HEK293 (cell line): ENCODE data around the gene MMP24OS.
A peak's percentile ranks its signal among the peaks of the same experiment; 100 is the strongest.

Experiments
- CTCF ChIA-PET: fragments of 350-600 bp; formaldehyde crosslinking; extraction: SDS; loops from one replicate; lab custom pipeline; 2021; ENCODE audit warnings: antibody characterized with exemption; lab: Yijun Ruan, JAX
- POLR2A ChIA-PET: fragments of 300-600 bp; formaldehyde crosslinking; extraction: SDS; loops from one replicate; lab custom pipeline; 2020; ENCODE audit warnings: antibody characterized with exemption, inconsistent platforms; lab: Yijun Ruan, JAX
- H3K27ac ChIP-seq: fragments of 200-500 bp; sonication (Bioruptor generic); 2 replicates; pipeline ENCODE4 v1.5.1; 2014; ENCODE audit warnings: low read depth, low read length, control low read depth, inconsistent platforms; ENCODE audit errors: extremely low read depth
- H3K36me3 ChIP-seq, 2 experiments: fragments of 200-500 bp in 1 of 2; sonication (Bioruptor generic) in 1 of 2; 1 replicate in 1 of 2; 2 replicates in 1 of 2; pipeline ENCODE4 v1.5.1; 2014 to 2017; ENCODE audit warnings: inconsistent platforms in 2 of 2, low read length in 2 of 2; ENCODE audit not compliant: control insufficient read depth in 2 of 2, insufficient read depth in 1 of 2
- H3K4me1 ChIP-seq: fragments of 200-500 bp; sonication (Bioruptor generic); 2 replicates; pipeline ENCODE4 v1.5.1; 2014; ENCODE audit warnings: mild to moderate bottlenecking, low read length, inconsistent platforms; ENCODE audit not compliant: control insufficient read depth, insufficient read depth
- H3K4me3 ChIP-seq: 2 replicates; pipeline ENCODE4 v1.5.1; 2011; ENCODE audit warnings: low read depth, mild to moderate bottlenecking, control low read depth, low read length, moderate library complexity
- H3K9me3 ChIP-seq: fragments of 200-500 bp; sonication (Bioruptor generic); 2 replicates; pipeline ENCODE4 v1.5.1; 2014; ENCODE audit warnings: low read depth, low read length, inconsistent platforms; ENCODE audit not compliant: control insufficient read depth, insufficient read depth
- GFI1B ChIP-seq: fragments of 450-650 bp; formaldehyde crosslinking; IDR thresholded peaks from 2 replicates; pipeline ENCODE4 v1.5.1; 2016; ENCODE audit warnings: missing biosample characterization, missing genetic modification characterization
- GLIS2 ChIP-seq: fragments of 450-650 bp; formaldehyde crosslinking; IDR thresholded peaks from 2 replicates; pipeline ENCODE4 v1.5.1; 2016; ENCODE audit warnings: missing biosample characterization, missing genetic modification characterization
- IKZF3 ChIP-seq: fragments of 450-650 bp; IDR thresholded peaks from 2 replicates; pipeline ENCODE4 v1.5.0; 2018; ENCODE audit warnings: missing biosample characterization, mild to moderate bottlenecking, missing genetic modification characterization, moderate library complexity
- KLF10 ChIP-seq: fragments of 450-650 bp; IDR thresholded peaks from 2 replicates; pipeline ENCODE4 v1.5.1; 2018; ENCODE audit warnings: missing biosample characterization, mild to moderate bottlenecking, missing genetic modification characterization
- KLF7 ChIP-seq: fragments of 450-650 bp; formaldehyde crosslinking; IDR thresholded peaks from 2 replicates; pipeline ENCODE4 v1.5.1; 2016; ENCODE audit warnings: missing biosample characterization, missing genetic modification characterization, borderline replicate concordance
- OSR2 ChIP-seq: fragments of 450-650 bp; formaldehyde crosslinking; IDR thresholded peaks from 2 replicates; pipeline ENCODE4 v1.5.1; 2016; ENCODE audit warnings: missing biosample characterization, missing genetic modification characterization
- SCRT1 ChIP-seq: fragments of 450-650 bp; formaldehyde crosslinking; IDR thresholded peaks from 2 replicates; pipeline ENCODE4 v1.5.1; 2016; ENCODE audit warnings: missing biosample characterization, missing genetic modification characterization, borderline replicate concordance
- SP2 ChIP-seq: fragments of 450-650 bp; formaldehyde crosslinking; IDR thresholded peaks from 2 replicates; pipeline ENCODE4 v1.5.1; 2016; ENCODE audit warnings: missing biosample characterization, missing genetic modification characterization
- ZBTB17 ChIP-seq: fragments of 450-650 bp; formaldehyde crosslinking; IDR thresholded peaks from 2 replicates; pipeline ENCODE4 v1.5.1; 2016; ENCODE audit warnings: missing biosample characterization, missing genetic modification characterization
- ZBTB7A ChIP-seq: fragments of 450-650 bp; formaldehyde crosslinking; IDR thresholded peaks from 2 replicates; pipeline ENCODE4 v1.5.1; 2016; ENCODE audit warnings: low read depth, missing biosample characterization, missing genetic modification characterization
- ZFP41 ChIP-seq: fragments of 450-650 bp; formaldehyde crosslinking; IDR thresholded peaks from 2 replicates; pipeline ENCODE4 v1.5.1; 2016; ENCODE audit warnings: missing biosample characterization, missing genetic modification characterization, borderline replicate concordance
- ZIC2 ChIP-seq: fragments of 450-650 bp; formaldehyde crosslinking; IDR thresholded peaks from 2 replicates; pipeline ENCODE4 v1.5.1; 2016; ENCODE audit warnings: missing biosample characterization, missing genetic modification characterization
- ZNF10 ChIP-seq: fragments of 450-650 bp; formaldehyde crosslinking; IDR thresholded peaks from 2 replicates; pipeline ENCODE4 v1.5.1; 2017; ENCODE audit warnings: missing biosample characterization, missing genetic modification characterization
- ZNF132 ChIP-seq: fragments of 450-650 bp; formaldehyde crosslinking; IDR thresholded peaks from 2 replicates; pipeline ENCODE4 v1.5.1; 2017; ENCODE audit warnings: missing biosample characterization, missing genetic modification characterization, borderline replicate concordance
- ZNF202 ChIP-seq: fragments of 450-650 bp; formaldehyde crosslinking; IDR thresholded peaks from 2 replicates; pipeline ENCODE4 v1.5.1; 2016; ENCODE audit warnings: missing biosample characterization, missing genetic modification characterization, borderline replicate concordance
- ZNF23 ChIP-seq: fragments of 450-650 bp; formaldehyde crosslinking; IDR thresholded peaks from 2 replicates; pipeline ENCODE4 v1.5.1; 2016; ENCODE audit warnings: missing biosample characterization, missing genetic modification characterization, borderline replicate concordance
- ZNF274 ChIP-seq, 2 experiments: fragments of 200-500 bp in 1 of 2; fragments of 450-650 bp in 1 of 2; sonication (Bioruptor generic) in 1 of 2; formaldehyde crosslinking in 1 of 2; IDR thresholded peaks; 2 replicates each; pipeline versions ENCODE4 v1.5.1 to v1.6.1; 2014 to 2016; ENCODE audit warnings: borderline replicate concordance in 1 of 2, inconsistent platforms in 1 of 2, low read length in 1 of 2, missing biosample characterization in 1 of 2, missing genetic modification characterization in 1 of 2
- ZNF280C ChIP-seq: fragments of 450-650 bp; formaldehyde crosslinking; IDR thresholded peaks from 2 replicates; pipeline ENCODE4 v1.5.1; 2016; ENCODE audit warnings: missing biosample characterization, missing genetic modification characterization
- ZNF292 ChIP-seq: fragments of 450-650 bp; formaldehyde crosslinking; IDR thresholded peaks from 2 replicates; pipeline ENCODE4 v1.5.1; 2016; ENCODE audit warnings: low read depth, missing biosample characterization, missing genetic modification characterization, borderline replicate concordance
- ZNF366 ChIP-seq: fragments of 450-650 bp; formaldehyde crosslinking; conservative IDR thresholded peaks from 2 replicates; pipeline ENCODE4 v1.5.1; 2016; ENCODE audit warnings: missing biosample characterization, missing genetic modification characterization
- ZNF416 ChIP-seq: fragments of 450-650 bp; formaldehyde crosslinking; IDR thresholded peaks from 2 replicates; pipeline ENCODE4 v1.5.1; 2016; ENCODE audit warnings: missing biosample characterization, missing genetic modification characterization
- ZNF423 ChIP-seq: fragments of 450-650 bp; formaldehyde crosslinking; IDR thresholded peaks from 2 replicates; pipeline ENCODE4 v1.5.1; 2016; ENCODE audit warnings: missing biosample characterization, missing genetic modification characterization
- ZNF473 ChIP-seq: fragments of 450-650 bp; formaldehyde crosslinking; IDR thresholded peaks from 2 replicates; pipeline ENCODE4 v1.5.1; 2017; ENCODE audit warnings: missing biosample characterization, missing genetic modification characterization
- ZNF48 ChIP-seq: fragments of 450-650 bp; formaldehyde crosslinking; IDR thresholded peaks from 2 replicates; pipeline ENCODE4 v1.5.1; 2016; ENCODE audit warnings: missing biosample characterization, missing genetic modification characterization
- ZNF548 ChIP-seq: fragments of 450-650 bp; formaldehyde crosslinking; IDR thresholded peaks from 2 replicates; pipeline ENCODE4 v1.5.1; 2016; ENCODE audit warnings: missing biosample characterization, missing genetic modification characterization
- ZNF549 ChIP-seq: fragments of 450-650 bp; IDR thresholded peaks from 2 replicates; pipeline ENCODE4 v1.5.1; 2018; ENCODE audit warnings: missing biosample characterization, missing genetic modification characterization, mild to moderate bottlenecking, inconsistent platforms, moderate library complexity
- ZNF558 ChIP-seq: fragments of 450-650 bp; formaldehyde crosslinking; IDR thresholded peaks from 2 replicates; pipeline ENCODE4 v1.5.1; 2016; ENCODE audit warnings: missing biosample characterization, missing genetic modification characterization
- ZNF600 ChIP-seq: fragments of 450-650 bp; formaldehyde crosslinking; IDR thresholded peaks from 2 replicates; pipeline ENCODE4 v1.5.1; 2016; ENCODE audit warnings: missing biosample characterization, missing genetic modification characterization
- ZNF629 ChIP-seq: fragments of 450-650 bp; formaldehyde crosslinking; IDR thresholded peaks from 2 replicates; pipeline ENCODE4 v1.5.1; 2017; ENCODE audit warnings: missing biosample characterization, missing genetic modification characterization
- ZNF639 ChIP-seq: fragments of 450-650 bp; formaldehyde crosslinking; IDR thresholded peaks from 2 replicates; pipeline ENCODE4 v1.5.1; 2016; ENCODE audit warnings: missing biosample characterization, missing genetic modification characterization
- ZNF777 ChIP-seq: fragments of 450-650 bp; formaldehyde crosslinking; IDR thresholded peaks from 2 replicates; pipeline ENCODE4 v1.5.1; 2017; ENCODE audit warnings: missing biosample characterization, missing genetic modification characterization, borderline replicate concordance
- TF ChIP-seq, protein P1 (sequence below): fragments of 450-650 bp; formaldehyde crosslinking; IDR thresholded peaks from 2 replicates; pipeline ENCODE4 v1.5.1; 2017; ENCODE audit warnings: missing biosample characterization, missing genetic modification characterization

MMP24OS gene

DNA sequence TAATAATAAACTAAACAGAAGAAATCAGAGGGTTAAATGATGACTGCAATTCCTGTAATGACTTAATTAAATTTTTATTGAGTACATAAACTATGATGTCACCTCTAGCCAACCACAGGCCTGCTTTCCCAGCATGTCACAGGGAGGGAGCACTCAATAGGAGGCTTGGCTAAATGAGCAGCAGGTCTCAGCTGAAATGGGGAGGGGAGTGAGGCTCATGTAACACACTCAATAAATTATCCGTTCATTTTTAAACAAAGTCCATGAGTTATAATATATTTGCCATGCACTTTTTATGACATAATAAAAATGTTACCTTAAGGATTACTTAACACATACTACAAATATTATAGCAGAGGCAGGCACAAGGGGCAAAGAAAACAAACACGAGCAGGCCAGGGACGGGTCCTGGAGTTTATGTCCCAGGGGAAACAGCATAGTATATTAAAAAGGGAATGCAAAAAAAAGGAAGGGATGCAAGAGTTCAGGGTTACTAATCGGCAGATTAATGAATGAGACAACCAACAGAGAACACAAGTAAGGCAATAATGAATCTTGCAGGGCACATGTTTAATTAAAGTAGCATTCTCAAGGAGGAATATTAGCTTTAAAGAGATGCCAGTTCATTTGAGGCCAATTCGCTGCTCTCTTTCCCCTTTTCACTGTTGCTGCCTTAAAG is 41.4 kb upstream of the MMP24OS start (continued):
- peak; percentile 91 for TF ChIP-seq SCRT1 (tag by site-specific recombination)
- TF ChIP-seq ZNF558: peak; percentile 49; the same call in 1 of the 2 replicates
- peak; percentile 96 for TF ChIP-seq ZNF629

DNA sequence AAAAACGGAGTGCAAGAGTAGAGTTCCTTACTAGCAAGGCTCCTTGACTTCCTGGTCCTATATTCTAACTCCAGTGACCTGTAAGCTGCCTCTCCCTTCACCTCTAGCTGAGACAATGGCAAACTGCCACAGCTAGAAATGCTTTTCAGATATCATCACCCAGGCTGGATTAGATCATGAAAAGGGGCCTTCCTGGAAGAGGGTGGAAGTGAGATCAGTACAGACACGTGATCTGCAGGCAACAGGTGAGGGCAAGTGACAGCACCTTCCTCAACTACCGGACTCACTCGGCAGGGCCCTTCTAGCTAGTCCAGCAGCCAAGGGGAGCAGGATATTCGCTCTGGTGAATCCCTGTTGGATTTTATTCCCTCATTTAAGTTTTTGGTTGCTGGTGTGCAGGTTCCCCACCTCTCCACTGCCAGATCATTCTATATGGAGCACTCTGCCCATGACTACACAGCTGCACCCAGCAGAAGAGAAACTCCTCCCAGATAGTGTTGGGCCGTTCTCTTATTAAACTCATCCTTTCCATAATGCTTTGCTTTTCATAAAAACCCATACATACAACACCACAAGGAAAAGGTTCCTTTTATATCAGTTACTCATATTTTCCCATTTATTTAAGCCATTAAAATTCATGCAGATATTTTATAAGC is 40.7 kb upstream of the MMP24OS start:
- H3K4me1 ChIP-seq: peaks cover 34% of the 10 kb centered on the region
- POLR2A ChIA-PET: interaction anchor here (0.5 to 1.9 kb wide), 6 partner anchors 13 to 492 kb away, joined by 3 to 10 read pairs (median 4); partner anchors contain the start of gene EIF6
- peak overlapping the region; percentile 15 for H3K4me3 ChIP-seq
- TF ChIP-seq ZFP41: no peak
- no peak for TF ChIP-seq OSR2 (tag by site-specific recombination)
- peak; percentile 65; the same call in 1 of the 2 replicates for TF ChIP-seq ZNF639 (tag by site-specific recombination)
- TF ChIP-seq ZNF366: peak; percentile 84
- TF ChIP-seq ZNF202 (tag by site-specific recombination): no peak
- no peak for TF ChIP-seq KLF7 (tag by site-specific recombination)
- TF ChIP-seq ZNF777 (tag by site-specific recombination): no peak
- TF ChIP-seq ZNF48 (tag by site-specific recombination): no peak
- TF ChIP-seq ZNF10: peak; percentile 96
- no peak for TF ChIP-seq ZNF280C
- no peak for TF ChIP-seq ZNF548 (tag by site-specific recombination)
- peak; percentile 79 for TF ChIP-seq ZBTB17
- TF ChIP-seq ZBTB7A (tag by site-specific recombination): no peak
- peak; percentile 71 for TF ChIP-seq IKZF3 (tag by site-specific recombination)
- TF ChIP-seq ZNF292: no peak
- TF ChIP-seq ZNF473 (tag by site-specific recombination): no peak
- no peak for TF ChIP-seq ZNF23 (tag by site-specific recombination)
- no peak; the same call in 1 of the 2 replicates for TF ChIP-seq SP2 (tag by site-specific recombination)
- no peak for TF ChIP-seq ZNF423 (tag by site-specific recombination)
- TF ChIP-seq KLF10 (tag by site-specific recombination): peak; percentile 7; the same call in 1 of the 2 replicates
- peak; percentile 77 for TF ChIP-seq ZNF600 (tag by site-specific recombination)
- TF ChIP-seq, protein P1, sequence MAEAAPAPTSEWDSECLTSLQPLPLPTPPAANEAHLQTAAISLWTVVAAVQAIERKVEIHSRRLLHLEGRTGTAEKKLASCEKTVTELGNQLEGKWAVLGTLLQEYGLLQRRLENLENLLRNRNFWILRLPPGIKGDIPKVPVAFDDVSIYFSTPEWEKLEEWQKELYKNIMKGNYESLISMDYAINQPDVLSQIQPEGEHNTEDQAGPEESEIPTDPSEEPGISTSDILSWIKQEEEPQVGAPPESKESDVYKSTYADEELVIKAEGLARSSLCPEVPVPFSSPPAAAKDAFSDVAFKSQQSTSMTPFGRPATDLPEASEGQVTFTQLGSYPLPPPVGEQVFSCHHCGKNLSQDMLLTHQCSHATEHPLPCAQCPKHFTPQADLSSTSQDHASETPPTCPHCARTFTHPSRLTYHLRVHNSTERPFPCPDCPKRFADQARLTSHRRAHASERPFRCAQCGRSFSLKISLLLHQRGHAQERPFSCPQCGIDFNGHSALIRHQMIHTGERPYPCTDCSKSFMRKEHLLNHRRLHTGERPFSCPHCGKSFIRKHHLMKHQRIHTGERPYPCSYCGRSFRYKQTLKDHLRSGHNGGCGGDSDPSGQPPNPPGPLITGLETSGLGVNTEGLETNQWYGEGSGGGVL: peak; percentile 42; the same call in 1 of the 2 replicates
- TF ChIP-seq GFI1B: no peak
- no peak for TF ChIP-seq ZNF416
- no peak for TF ChIP-seq ZNF549
- TF ChIP-seq ZIC2: no peak
- TF ChIP-seq ZNF132 (tag by site-specific recombination): no peak
- no peak for TF ChIP-seq ZNF274 (IDR thresholded peaks at IDR 0.05; ENCODE audit: low read length)
- TF ChIP-seq ZNF274 (tag by site-specific recombination; IDR thresholded peaks at IDR 0.05; ENCODE audit: borderline replicate concordance): no peak
- no peak; the same call in 1 of the 2 replicates for TF ChIP-seq GLIS2 (tag by site-specific recombination)

More for the DNA sequence above, 40.7 kb upstream of the MMP24OS start:
- H3K36me3 ChIP-seq: no peaks in the 10 kb centered on the region
- CTCF ChIA-PET: interaction anchor here (0.6 to 3.6 kb wide), 4 partner anchors 10 to 113 kb away, joined by 4 to 66 read pairs (median 8); no protein-coding TSS in a partner anchor
- H3K27ac ChIP-seq: peak overlapping the region; percentile 65
- no peaks in the 10 kb centered on the region for H3K9me3 ChIP-seq
